ENCODE measurements around the gene NRG3.

The NRG3 gene

GRCh38 chr10:82515256-82515655, 640.3 kb downstream of the NRG3 start:
- no peak for DNase-seq

GRCh38 chr10:82529062-82529461, 654.1 kb downstream of the NRG3 start:
- DNase-seq = no peak

GRCh38 chr10:82535457-82535856, 660.5 kb downstream of the NRG3 start:
- no peak for DNase-seq

GRCh38 chr10:82536668-82537067, 661.7 kb downstream of the NRG3 start:
- no peak for DNase-seq

- no peak for DNase-seq
These were observed 663.3 kb downstream of the NRG3 start for GRCh38 chr10:82538272-82538671.

GRCh38 chr10:82543631-82544030, 668.6 kb downstream of the NRG3 start:
- no peak for DNase-seq

GRCh38 chr10:82544377-82544776, 669.4 kb downstream of the NRG3 start:
- DNase-seq = no peak

- DNase-seq = no peak
These were observed 676.5 kb downstream of the NRG3 start for GRCh38 chr10:82551506-82551905.

- DNase-seq = no peak
These were observed 677.3 kb downstream of the NRG3 start for GRCh38 chr10:82552267-82552666.

- DNase-seq = no peak
These were observed 679.4 kb downstream of the NRG3 start for GRCh38 chr10:82554381-82554780.

- DNase-seq = no peak
These were observed 683.1 kb downstream of the NRG3 start for GRCh38 chr10:82558014-82558607.

- DNase-seq = no peak
These were observed 689.6 kb downstream of the NRG3 start for GRCh38 chr10:82564353-82565196.

GRCh38 chr10:82565197-82565575, 690.2 kb downstream of the NRG3 start:
- DNase-seq = no peak

- DNase-seq = no peak
These were observed 697.8 kb downstream of the NRG3 start for GRCh38 chr10:82572744-82573143.

- DNase-seq = no peak
These were observed 699.1 kb downstream of the NRG3 start for GRCh38 chr10:82574081-82574480.

- no peak for DNase-seq
These were observed 700.3 kb downstream of the NRG3 start for GRCh38 chr10:82575318-82575717.

- DNase-seq = no peak
These were observed 701.1 kb downstream of the NRG3 start for GRCh38 chr10:82576093-82576492.

- no peak for DNase-seq
These were observed 706.9 kb downstream of the NRG3 start for GRCh38 chr10:82581940-82582339.

GRCh38 chr10:82591421-82591820, 716.4 kb downstream of the NRG3 start:
- DNase-seq = no peak

GRCh38 chr10:82597840-82598239, 722.8 kb downstream of the NRG3 start:
- no peak for DNase-seq

GRCh38 chr10:82609845-82610244, 734.9 kb downstream of the NRG3 start:
- no peak for DNase-seq

- DNase-seq = no peak
These were observed 743.0 kb downstream of the NRG3 start for GRCh38 chr10:82618007-82618406.

GRCh38 chr10:82621680-82622079, 746.7 kb downstream of the NRG3 start:
- no peak for DNase-seq

- no peak for DNase-seq
These were observed 747.5 kb downstream of the NRG3 start for GRCh38 chr10:82622479-82622878.

All from activated CD4-positive, alpha-beta T cell treated with anti-CD3 and anti-CD28 coated beads for 48 hours (primary cell).